ENCODE results near the gene ANKZF1.

The ANKZF1 gene

DNA sequence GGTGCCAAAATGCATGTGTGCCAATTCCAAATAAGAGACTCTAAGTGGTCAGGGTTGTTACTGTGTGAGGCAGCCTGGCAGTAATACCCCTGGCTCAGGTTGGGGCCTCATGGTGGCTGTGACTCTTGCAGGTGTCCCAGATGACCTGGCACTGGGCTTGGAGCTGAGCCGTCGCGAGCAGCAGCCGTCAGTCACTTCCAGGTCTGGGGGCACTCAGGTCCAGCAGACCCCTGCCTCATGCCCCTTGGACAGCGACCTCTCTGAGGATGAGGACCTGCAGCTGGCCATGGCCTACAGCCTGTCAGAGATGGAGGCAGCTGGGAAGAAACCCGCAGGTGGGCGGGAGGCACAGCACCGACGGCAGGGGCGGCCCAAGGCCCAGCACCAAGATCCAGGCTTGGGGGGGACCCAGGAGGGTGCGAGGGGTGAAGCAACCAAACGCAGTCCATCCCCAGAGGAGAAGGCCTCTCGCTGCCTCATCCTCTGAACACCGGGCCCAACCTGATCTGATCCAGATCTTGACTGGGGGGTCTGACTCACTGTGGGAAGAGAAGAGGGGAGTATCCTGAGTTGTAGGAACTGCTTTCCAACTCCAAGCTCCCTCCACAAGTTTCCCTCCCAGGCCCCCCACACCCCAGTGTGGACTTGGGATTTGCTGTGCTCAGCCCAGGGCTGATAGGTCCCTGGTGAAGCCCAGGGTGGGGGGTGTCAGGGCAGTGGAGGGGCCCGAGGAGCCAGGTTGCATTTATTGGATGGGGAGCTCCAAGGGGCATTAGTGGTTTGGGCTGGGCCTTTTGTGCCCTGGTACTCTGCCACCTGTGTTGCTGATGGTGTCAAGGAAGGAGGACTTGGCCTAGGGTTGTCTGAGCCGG lies 55.1 kb downstream of the ANKZF1 start:
- DNase-seq, result no peak

DNA sequence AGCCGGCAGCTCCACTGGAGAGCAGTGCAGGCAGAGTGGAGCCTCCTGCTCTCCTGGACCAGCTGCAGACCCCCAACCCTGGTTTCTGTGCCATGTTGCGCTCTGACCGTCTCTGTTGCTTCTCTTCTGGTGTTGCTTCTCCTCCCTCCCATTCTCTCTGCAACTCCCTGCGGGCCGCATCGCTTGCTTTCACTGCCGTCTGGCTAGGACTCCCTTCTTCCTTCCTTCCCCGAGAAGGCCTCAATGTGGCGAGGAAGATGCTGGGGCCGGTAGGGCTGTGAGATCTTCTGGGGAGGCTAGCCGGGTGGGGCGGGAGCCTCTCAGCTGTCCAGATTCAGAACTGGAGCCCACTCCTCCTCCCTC lies 55.7 kb downstream of the ANKZF1 start:
- DNase-seq, result no peak

DNA sequence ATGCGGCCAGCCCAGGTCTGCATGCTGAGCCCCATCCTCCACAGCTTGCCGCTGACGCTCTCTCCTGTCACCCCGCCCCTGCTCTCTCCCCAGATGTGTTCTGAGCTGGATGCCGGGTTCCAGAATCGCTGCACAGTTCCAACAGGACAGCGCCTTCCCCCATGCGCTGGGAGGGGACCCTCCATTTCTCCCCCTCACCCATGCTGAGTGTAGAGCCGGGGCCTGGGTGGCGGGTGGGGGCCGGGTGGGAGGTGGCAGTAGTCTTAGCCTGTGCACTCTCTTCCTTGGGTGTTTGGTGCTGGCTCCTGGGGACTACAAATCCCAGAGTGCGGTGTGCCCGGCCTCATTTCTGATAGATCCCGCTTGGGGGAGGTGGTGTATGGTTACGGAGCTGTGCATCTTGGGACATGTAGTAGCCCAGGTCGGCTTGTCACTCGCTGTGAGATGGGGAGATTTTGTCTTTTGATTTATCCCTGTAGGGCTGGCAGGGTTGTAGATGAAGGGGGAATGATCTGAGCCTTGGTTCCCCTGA lies 56.4 kb downstream of the ANKZF1 start:
- no peak for DNase-seq
